H1 (cell line): ENCODE data around the gene LNPK. TPM values are rescaled to one million over a fixed set of nuclear protein-coding genes. Genes with fewer than 3 reads are reported as not detected.

Experiments used
- CTCF ChIA-PET: fragments of 300-600 bp; sonication (Branson Sonifier 250); formaldehyde crosslinking; loops from one replicate; lab custom pipeline; 2021; ENCODE audit not compliant: partially characterized antibody; lab: Charles Lee
- POLR2A ChIA-PET: fragments of 300-600 bp; sonication (Branson Sonifier 250); formaldehyde crosslinking; loops from one replicate; lab custom pipeline; 2021; ENCODE audit warnings: inconsistent platforms; ENCODE audit not compliant: partially characterized antibody; lab: Charles Lee
- DNase-seq, 2 experiments: peaks; one replicate each; pipeline versions ENCODE4 v3.0.0 to v3.0.0-alpha.2; 2010 to 2022; ENCODE audit warnings: low spot score in 2 of 2, low read depth in 1 of 2, mixed read lengths in 1 of 2
- FAIRE-seq: peaks from 2 replicates; lab custom pipeline; 2011; peaks lifted over from hg19 to GRCh38; lab: Jason Lieb, UNC
- H2AFZ ChIP-seq: 2 replicates; pipeline ENCODE4 v1.8.1; 2012; ENCODE audit warnings: low read length, inconsistent platforms
- H2AK5ac ChIP-seq: 2 replicates; pipeline ENCODE4 v1.6.1; 2013; ENCODE audit warnings: low read depth, low read length
- H2BK120ac ChIP-seq: replicated peaks from 2 replicates; pipeline ENCODE3; 2013; ENCODE audit warnings: low read depth, low read length, inconsistent platforms
- H2BK12ac ChIP-seq: 2 replicates; pipeline ENCODE4 v1.6.1; 2013; ENCODE audit warnings: low read depth, low read length
- H2BK15ac ChIP-seq: 2 replicates; pipeline ENCODE4 v1.6.1; 2013; ENCODE audit warnings: low read length
- H2BK20ac ChIP-seq: 2 replicates; pipeline ENCODE4 v1.6.1; 2013; ENCODE audit warnings: low read length
- H2BK5ac ChIP-seq: 2 replicates; pipeline ENCODE4 v1.6.1; 2013; ENCODE audit warnings: low read depth, low read length
- H3K14ac ChIP-seq: 2 replicates; pipeline ENCODE4 v1.6.1; 2013; ENCODE audit warnings: inconsistent platforms; ENCODE audit not compliant: insufficient read length
- H3K18ac ChIP-seq: 2 replicates; pipeline ENCODE4 v1.6.1; 2013; ENCODE audit warnings: low read length; ENCODE audit errors: extremely low read depth
- H3K23ac ChIP-seq: 2 replicates; pipeline ENCODE4 v1.6.1; 2013; ENCODE audit warnings: inconsistent platforms; ENCODE audit not compliant: insufficient read length
- H3K23me2 ChIP-seq: 2 replicates; pipeline ENCODE4 v1.6.1; 2013; ENCODE audit warnings: low read depth, low read length
- H3K27ac ChIP-seq: 2 replicates; pipeline ENCODE4 v1.6.1; 2011; ENCODE audit warnings: low read depth, low read length, inconsistent platforms
- H3K27me3 ChIP-seq, 4 experiments: replicated peaks in 1 of 4; 1 replicate in 1 of 4; 2 replicates in 3 of 4; pipeline versions ENCODE4 v1.6.1 to v1.8.1; 2011 to 2013; ENCODE audit warnings: low read length in 3 of 4, mild to moderate bottlenecking in 3 of 4, inconsistent platforms in 2 of 4, mixed read lengths in 2 of 4, moderate library complexity in 1 of 4; ENCODE audit not compliant: control insufficient read depth in 3 of 4, insufficient read depth in 3 of 4; ENCODE audit errors: extremely low read depth in 1 of 4
- H3K36me3 ChIP-seq, 4 experiments: 2 replicates each; pipeline versions ENCODE4 v1.6.1 to v1.8.1; 2011 to 2013; ENCODE audit warnings: mild to moderate bottlenecking in 4 of 4, low read length in 3 of 4, moderate library complexity in 2 of 4, control low read depth in 1 of 4, inconsistent platforms in 1 of 4; ENCODE audit not compliant: insufficient read depth in 4 of 4, control insufficient read depth in 2 of 4
- H3K4ac ChIP-seq: replicated peaks from 2 replicates; pipeline ENCODE3; 2013; ENCODE audit warnings: low read length, low read depth, mixed read lengths, inconsistent platforms; ENCODE audit not compliant: insufficient read length
- H3K4me1 ChIP-seq, 4 experiments: replicated peaks in 1 of 4; 1 replicate in 1 of 4; 2 replicates in 3 of 4; pipeline versions ENCODE4 v1.6.1 to v1.8.1; 2011 to 2013; ENCODE audit warnings: low read length in 3 of 4, inconsistent platforms in 2 of 4, mixed read lengths in 1 of 4; ENCODE audit not compliant: insufficient read depth in 4 of 4, control insufficient read depth in 3 of 4
- H3K4me2 ChIP-seq, 2 experiments: 2 replicates each; pipeline versions ENCODE4 v1.6.1 to v1.8.1; 2011 to 2013; ENCODE audit warnings: low read depth in 2 of 2, low read length in 2 of 2, control low read depth in 1 of 2, inconsistent platforms in 1 of 2, mild to moderate bottlenecking in 1 of 2; ENCODE audit not compliant: insufficient read depth in 1 of 2
- H3K4me3 ChIP-seq, 4 experiments: fragments of 200-600, 300-600 bp in 1 of 4; sonication (generic), shearing (Covaris generic), sonication (Bioruptor Twin) in 1 of 4; 2 replicates each; pipeline versions ENCODE4 v1.5.1 to v1.8.1; 2011 to 2016; ENCODE audit warnings: low read length in 4 of 4, low read depth in 3 of 4, control low read depth in 2 of 4, inconsistent platforms in 2 of 4, mild to moderate bottlenecking in 2 of 4, mixed read lengths in 1 of 4, moderate library complexity in 1 of 4; ENCODE audit not compliant: insufficient read depth in 2 of 4; ENCODE audit errors: extremely low read depth in 1 of 4
- H3K56ac ChIP-seq: replicated peaks from 2 replicates; pipeline ENCODE3; 2013; ENCODE audit warnings: low read depth, mild to moderate bottlenecking, mixed read lengths, low read length, inconsistent platforms; ENCODE audit not compliant: insufficient read length
- H3K79me1 ChIP-seq: 2 replicates; pipeline ENCODE4 v1.6.1; 2013; ENCODE audit warnings: low read depth, low read length, control low read depth
- H3K79me2 ChIP-seq, 2 experiments: 2 replicates each; pipeline versions ENCODE4 v1.6.1 to v1.8.1; 2012 to 2013; ENCODE audit warnings: low read length in 2 of 2, mild to moderate bottlenecking in 2 of 2, inconsistent platforms in 1 of 2; ENCODE audit not compliant: insufficient read depth in 2 of 2, control insufficient read depth in 1 of 2
- H3K9ac ChIP-seq, 4 experiments: replicated peaks in 1 of 4; 1 replicate in 1 of 4; 2 replicates in 3 of 4; pipeline versions ENCODE4 v1.6.1 to v1.8.1; 2011 to 2013; ENCODE audit warnings: low read depth in 3 of 4, low read length in 3 of 4, control low read depth in 2 of 4, mild to moderate bottlenecking in 2 of 4, moderate library complexity in 2 of 4, inconsistent platforms in 1 of 4; ENCODE audit errors: extremely low read depth in 1 of 4
- H3K9me3 ChIP-seq, 2 experiments: 2 replicates each; pipeline versions ENCODE4 v1.6.1 to v1.8.1; 2012 to 2013; ENCODE audit warnings: mild to moderate bottlenecking in 2 of 2, moderate library complexity in 2 of 2, control low read depth in 1 of 2, inconsistent platforms in 1 of 2, low read depth in 1 of 2, low read length in 1 of 2, mixed read lengths in 1 of 2; ENCODE audit not compliant: insufficient read depth in 2 of 2
- H4K20me1 ChIP-seq, 2 experiments: replicated peaks in 1 of 2; 2 replicates each; pipeline versions ENCODE3 to v1.8.1; 2011 to 2013; ENCODE audit warnings: inconsistent platforms in 2 of 2, low read length in 2 of 2, mild to moderate bottlenecking in 1 of 2; ENCODE audit not compliant: insufficient read depth in 2 of 2, control insufficient read depth in 1 of 2
- H4K5ac ChIP-seq: 2 replicates; pipeline ENCODE4 v1.6.1; 2013; ENCODE audit warnings: low read length, low read depth, mixed read lengths, inconsistent platforms; ENCODE audit not compliant: insufficient read length
- H4K8ac ChIP-seq: 2 replicates; pipeline ENCODE4 v1.8.0; 2013; ENCODE audit warnings: mild to moderate bottlenecking, moderate library complexity, low read length, inconsistent platforms; ENCODE audit not compliant: insufficient read depth; ENCODE audit errors: extremely low read depth
- H4K91ac ChIP-seq: replicated peaks from 2 replicates; pipeline ENCODE3; 2013; ENCODE audit warnings: low read length, mixed read lengths, inconsistent platforms; ENCODE audit not compliant: insufficient read length
- BRCA1 ChIP-seq: IDR thresholded peaks from 2 replicates; pipeline ENCODE4 v1.6.1; 2012; ENCODE audit warnings: low read depth, low read length, improper control_type of control experiment
- CTBP2 ChIP-seq: IDR thresholded peaks from 2 replicates; pipeline ENCODE4 v1.7.0; 2011; ENCODE audit warnings: borderline replicate concordance, mild to moderate bottlenecking, moderate library complexity, mixed read lengths, low read length; ENCODE audit not compliant: insufficient read depth, insufficient read length
- CTCF ChIP-seq, 3 experiments: IDR thresholded peaks; 1 replicate in 2 of 3; 2 replicates in 1 of 3; pipeline versions ENCODE4 v1.5.1 to v1.6.1; 2011; ENCODE audit warnings: low read length in 3 of 3, mild to moderate bottlenecking in 3 of 3, inconsistent platforms in 2 of 3, low read depth in 1 of 3, moderate library complexity in 1 of 3; ENCODE audit not compliant: insufficient read depth in 1 of 3; ENCODE audit errors: control extremely low read depth in 1 of 3
- GTF2F1 ChIP-seq: IDR thresholded peaks from 2 replicates; pipeline ENCODE4 v1.6.1; 2012; ENCODE audit warnings: low read depth, low read length, improper control_type of control experiment, borderline replicate concordance
- POLR2A ChIP-seq, 2 experiments: IDR thresholded peaks; 1 replicate in 1 of 2; 2 replicates in 1 of 2; pipeline ENCODE4 v1.6.1; 2011; ENCODE audit warnings: low read depth in 2 of 2, low read length in 2 of 2, mild to moderate bottlenecking in 2 of 2; ENCODE audit errors: control extremely low read depth in 1 of 2
- RNF2 ChIP-seq: fragments of 200-900, 300-1000 bp; sonication (generic); IDR thresholded peaks from 2 replicates; pipeline ENCODE4 v1.7.1; 2016; ENCODE audit warnings: borderline replicate concordance, low read depth, mild to moderate bottlenecking, antibody characterized with exemption, low read length; ENCODE audit not compliant: poor library complexity, severe bottlenecking; ENCODE audit errors: missing control alignments
- RXRA ChIP-seq: IDR thresholded peaks from 2 replicates; pipeline ENCODE4 v1.6.1; 2011; ENCODE audit warnings: low read depth, mild to moderate bottlenecking, low read length, moderate library complexity; ENCODE audit not compliant: insufficient read depth
- SP2 ChIP-seq: IDR thresholded peaks from 2 replicates; pipeline ENCODE4 v1.6.1; 2012; ENCODE audit warnings: mild to moderate bottlenecking, low read length, inconsistent platforms
- SP4 ChIP-seq: IDR thresholded peaks from 2 replicates; pipeline ENCODE4 v1.6.1; 2012; ENCODE audit warnings: low read length, inconsistent platforms
- TAF1 ChIP-seq: IDR thresholded peaks from 2 replicates; pipeline ENCODE4 v1.6.1; 2011; ENCODE audit warnings: mild to moderate bottlenecking, low read depth, low read length
- WGBS, 2 experiments: shearing (Covaris generic) in 1 of 2; methylation state at CpG; one replicate each; pipeline versions ENCODE4 v1.1.6 to v1.1.7; 2013 to 2015; ENCODE audit warnings: low lambda C conversion rate in 2 of 2, mixed read lengths in 2 of 2, inconsistent platforms in 1 of 2, low coverage in 1 of 2, missing lambda C conversion rate in 1 of 2; ENCODE audit not compliant: insufficient replicate concordance in 2 of 2, insufficient coverage in 1 of 2, insufficient read length in 1 of 2; ENCODE audit errors: extremely low coverage in 1 of 2, missing lambda C conversion rate in 1 of 2; 5-methylcytosine and 5-hydroxymethylcytosine counted together
- polyA plus RNA-seq, 7 experiments: library from polyadenylated mRNA; depleted of rRNA in 3 of 7; stranded (reverse) in 5 of 7; unstranded in 2 of 7; fragments of >200 nt in 5 of 7; fragments of 200-250 nt in 2 of 7; gene quantifications; 1 replicate in 5 of 7; 2 replicates in 1 of 7; 4 replicates in 1 of 7; pipeline versions ENCODE4 v1.2.1 to v1.2.3, GENCODE V29; 2011 to 2013; ENCODE audit warnings: missing spikeins in 2 of 7, mixed read lengths in 2 of 7
- total RNA-seq: library from RNA; stranded (reverse); fragmentation: NEBNext Ultra II Directional; extraction: Animal tissue kit (Norgen Biotek cat#: 25700); gene quantifications from 2 replicates; pipeline ENCODE4 v1.2.1, GENCODE V29; 2021

LNPK gene
- total and polyA plus RNA-seq, 2 of the 8 experiments (the other 6 are each of a cell fraction or from before 2014, with no cell fraction given): 3.1 to 10.3 TPM

- H3K4me1 ChIP-seq: peaks cover 0 to 2% (median 0%) of the 10 kb centered on the region in 4 experiments; a peak in 1 of 7 replicates
- H3K23ac ChIP-seq: no peak overlapping the region
- no peaks in the 10 kb centered on the region for H3K79me2 ChIP-seq
- CTCF ChIA-PET: interaction anchor here (0.7 to 1.7 kb wide), 5 partner anchors 12 to 345 kb away, joined by 3 to 5 read pairs (median 4); partner anchors contain the start of gene LNPK
- H2BK12ac ChIP-seq: no peak overlapping the region
- POLR2A ChIA-PET: interaction anchor here (0.8 kb wide), 1 partner anchor 8 kb away, joined by 3 read pairs; no protein-coding TSS in a partner anchor
- no peak overlapping the region for H4K8ac ChIP-seq
- no peak overlapping the region for H3K14ac ChIP-seq
- H3K9ac ChIP-seq: no peak overlapping the region
- DNase-seq (no peak), FAIRE-seq (no peak)
- no peak overlapping the region for H3K4ac ChIP-seq
- no peak overlapping the region for H2AFZ ChIP-seq
- no peaks in the 10 kb centered on the region for H3K9me3 ChIP-seq
- no peaks in the 10 kb centered on the region for H4K20me1 ChIP-seq
- no peaks in the 10 kb centered on the region for H3K79me1 ChIP-seq
- H3K4me2 ChIP-seq: no peak overlapping the region
- H3K27ac ChIP-seq: no peak overlapping the region
- no peak overlapping the region for H3K56ac ChIP-seq
- no peaks in the 10 kb centered on the region for H3K23me2 ChIP-seq
- H3K4me3 ChIP-seq: no peak overlapping the region
- no peaks in the 10 kb centered on the region; a peak in 1 of 8 replicates for H3K36me3 ChIP-seq
- no peaks in the 10 kb centered on the region for H3K27me3 ChIP-seq
- no peak overlapping the region for H4K5ac ChIP-seq
- H2BK120ac ChIP-seq: no peak overlapping the region
- 86% methylated on average over 2 of the region's 2 CpGs; no CpG with 5 or more reads in 1 of the 2 experiments for WGBS, 2 experiments
- no peak overlapping the region for H2BK15ac ChIP-seq
- no peak overlapping the region for H3K18ac ChIP-seq
- H2AK5ac ChIP-seq: no peak overlapping the region
- no peak overlapping the region for H2BK5ac ChIP-seq
- no peak overlapping the region for H4K91ac ChIP-seq
- no peak overlapping the region for H2BK20ac ChIP-seq
- no peak for TF ChIP-seq BRCA1
- no peak for TF ChIP-seq CTBP2
- no peak for TF ChIP-seq POLR2A (IDR thresholded peaks at IDR 0.05; ENCODE audit: control extremely low read depth in 1 of 2, low read depth in 2 of 2, low read length in 2 of 2)
- no peak for TF ChIP-seq RXRA
- TF ChIP-seq RNF2: no peak
- TF ChIP-seq SP2: no peak
- no peak for TF ChIP-seq SP4
- TF ChIP-seq TAF1: no peak
- no peak for TF ChIP-seq CTCF (IDR thresholded peaks at IDR 0.05; ENCODE audit: control extremely low read depth in 1 of 3, insufficient read depth in 1 of 3, low read depth in 1 of 3, low read length in 3 of 3)
- no peak for TF ChIP-seq GTF2F1
Observed at GRCh38 chr2:175976391-175977157, 25.5 kb downstream of the LNPK start.
